Measurements from ENCODE around the gene MYO10. TPM values are rescaled to one million over a fixed set of nuclear protein-coding genes. Genes with fewer than 3 reads are reported as not detected.

The MYO10 gene
- total RNA-seq, 2 experiments from 2014 or later = not detected

- no peak overlapping the region for H3K4me3 ChIP-seq (ENCODE audit: low read length)
- POLR2A ChIA-PET = no interaction called here
- H3K36me3 ChIP-seq (ENCODE audit: insufficient read depth, low read length) = no peaks in the 10 kb centered on the region
- Mint-ChIP-seq H3K9me3 (no peaks in the 10 kb centered on the region), H3K36me3 (ENCODE audit: low read depth) (no peaks in the 10 kb centered on the region), H3K27ac (no peak overlapping the region), H3K27me3 (peaks cover 13% of the 10 kb centered on the region), H3K4me3 (no peak overlapping the region), H3K4me1 (ENCODE audit: low read depth) (no peaks in the 10 kb centered on the region)
- H3K27ac ChIP-seq (ENCODE audit: low read depth in 1 of 2, low read length in 2 of 2) = no peak overlapping the region
- no peak for TF ChIP-seq CTCF (IDR thresholded peaks at IDR 0.05)
- no peaks in the 10 kb centered on the region for H3K4me1 ChIP-seq (ENCODE audit: insufficient read depth, low read length)
- DNase-seq = no peak
- no peaks in the 10 kb centered on the region for H3K27me3 ChIP-seq (ENCODE audit: control insufficient read depth in 1 of 2, insufficient read depth in 2 of 2, low read length in 2 of 2)
- no peak for ATAC-seq (ENCODE audit: poor library complexity)
- CTCF ChIA-PET = no interaction called here
- no peaks in the 10 kb centered on the region for H3K9me3 ChIP-seq (ENCODE audit: control insufficient read depth in 1 of 2, insufficient read depth in 1 of 2, low read length in 2 of 2)
- intact Hi-C loops (cut with DNase I, micrococcal nuclease) = no loop called here
Measured at GRCh38 chr5:16899171-16899570, 36.9 kb downstream of the MYO10 start.

- Mint-ChIP-seq H3K4me1 (ENCODE audit: low read depth) (no peaks in the 10 kb centered on the region), H3K9me3 (no peaks in the 10 kb centered on the region), H3K4me3 (no peak overlapping the region), H3K27me3 (peaks cover 9% of the 10 kb centered on the region), H3K36me3 (ENCODE audit: low read depth) (no peaks in the 10 kb centered on the region), H3K27ac (no peak overlapping the region)
- ATAC-seq (ENCODE audit: poor library complexity) (no peak), DNase-seq (no peak)
- ChIA-PET CTCF (no interaction called here), POLR2A (no interaction called here)
- Histone ChIP-seq H3K27ac (ENCODE audit: low read depth in 1 of 2, low read length in 2 of 2) (no peak overlapping the region), H3K4me3 (ENCODE audit: low read length) (no peak overlapping the region), H3K36me3 (ENCODE audit: insufficient read depth, low read length) (no peaks in the 10 kb centered on the region), H3K9me3 (ENCODE audit: control insufficient read depth in 1 of 2, insufficient read depth in 1 of 2, low read length in 2 of 2) (peaks cover 0 to 3% of the 10 kb centered on the region in 2 experiments), H3K27me3 (ENCODE audit: control insufficient read depth in 1 of 2, insufficient read depth in 2 of 2, low read length in 2 of 2) (no peaks in the 10 kb centered on the region), H3K4me1 (ENCODE audit: insufficient read depth, low read length) (no peaks in the 10 kb centered on the region)
- intact Hi-C loops (cut with DNase I, micrococcal nuclease) = no loop called here
- TF ChIP-seq CTCF (IDR thresholded peaks at IDR 0.05) = no peak
Measured at GRCh38 chr5:16897800-16898199, 38.3 kb downstream of the MYO10 start.

GRCh38 chr5:16897284-16897704 lies 38.8 kb downstream of the MYO10 start:
- no peak overlapping the region for H3K4me3 Mint-ChIP-seq

More at GRCh38 chr5:16897284-16897704, 38.8 kb downstream of the MYO10 start:
- CTCF ChIA-PET = no interaction called here
- H3K27ac ChIP-seq (ENCODE audit: low read depth in 1 of 2, low read length in 2 of 2) = no peak overlapping the region
- no peak for TF ChIP-seq CTCF (IDR thresholded peaks at IDR 0.05)
- ATAC-seq (ENCODE audit: poor library complexity) (no peak), DNase-seq (no peak)
- Mint-ChIP-seq H3K27ac (no peak overlapping the region), H3K36me3 (ENCODE audit: low read depth) (no peaks in the 10 kb centered on the region), H3K4me1 (ENCODE audit: low read depth) (no peaks in the 10 kb centered on the region), H3K27me3 (peaks cover 9% of the 10 kb centered on the region), H3K9me3 (no peaks in the 10 kb centered on the region)
- H3K36me3 ChIP-seq (ENCODE audit: insufficient read depth, low read length) = no peaks in the 10 kb centered on the region
- POLR2A ChIA-PET = no interaction called here
- H3K27me3 ChIP-seq (ENCODE audit: control insufficient read depth in 1 of 2, insufficient read depth in 2 of 2, low read length in 2 of 2) = no peaks in the 10 kb centered on the region
- peaks cover 0 to 3% of the 10 kb centered on the region in 2 experiments for H3K9me3 ChIP-seq (ENCODE audit: control insufficient read depth in 1 of 2, insufficient read depth in 1 of 2, low read length in 2 of 2)
- H3K4me1 ChIP-seq (ENCODE audit: insufficient read depth, low read length) = no peaks in the 10 kb centered on the region
- H3K4me3 ChIP-seq (ENCODE audit: low read length) = no peak overlapping the region
- intact Hi-C loops (cut with DNase I, micrococcal nuclease) = no loop called here

Data from CD4-positive, alpha-beta T cell (primary cell).